Measurements from ENCODE around the gene LAPTM4A. TPM values are rescaled to one million over a fixed set of nuclear protein-coding genes. Genes with fewer than 3 reads are reported as not detected.

LAPTM4A gene
- total RNA-seq, 1 experiment from 2014 or later = 125 TPM

DNA sequence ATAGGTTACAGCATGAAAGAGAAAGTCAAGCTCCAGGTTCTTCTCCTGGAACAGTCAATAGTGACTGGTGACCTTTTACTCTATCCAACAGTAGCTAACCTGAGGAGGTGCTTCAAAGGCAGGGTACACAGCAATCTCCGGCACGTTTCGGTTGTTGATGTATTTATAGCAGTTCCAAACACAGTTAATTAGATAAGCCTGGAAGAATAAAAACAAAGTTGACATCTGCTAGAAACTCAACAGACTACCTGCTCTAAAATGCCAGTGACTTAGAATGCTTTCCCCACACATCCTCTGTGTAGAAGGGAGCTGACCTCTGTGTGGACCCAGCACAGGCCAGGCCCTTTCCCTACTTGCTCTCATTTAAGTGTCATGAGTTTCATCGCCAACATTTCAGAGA is 17.2 kb downstream of the LAPTM4A start:
- H3K36me3 ChIP-seq (ENCODE audit: low read depth) = peaks cover 81% of the 10 kb centered on the region
- CTCF ChIA-PET = no interaction called here

DNA sequence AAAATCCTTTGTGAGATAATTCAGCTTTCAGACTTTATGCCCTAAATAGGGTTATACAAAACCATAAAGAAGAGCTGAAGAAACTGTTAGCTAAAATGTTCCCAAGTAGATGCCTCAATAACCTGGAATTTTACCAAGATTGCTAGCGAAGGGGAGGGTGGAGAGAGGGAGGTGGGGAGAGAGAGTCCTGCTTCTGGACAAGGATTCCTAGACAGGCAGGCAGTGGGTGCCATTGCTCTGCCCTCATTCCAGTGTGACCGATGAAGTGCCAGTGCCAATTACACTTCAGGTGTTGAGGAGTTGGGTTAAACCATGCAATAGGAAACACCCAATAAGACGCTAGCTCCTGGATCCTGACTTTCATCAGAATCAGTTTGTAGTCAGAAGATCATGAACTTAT is 18.1 kb downstream of the LAPTM4A start:
- Histone ChIP-seq H3K27me3 (ENCODE audit: insufficient read depth, low read depth) (no peaks in the 10 kb centered on the region), H3K36me3 (ENCODE audit: low read depth) (peaks cover 81% of the 10 kb centered on the region), H3K4me1 (replicated peaks; ENCODE audit: insufficient read depth) (no peaks in the 10 kb centered on the region), H3K4me3 (no peak overlapping the region), H3K79me2 (ENCODE audit: low read depth) (peaks cover 13% of the 10 kb centered on the region), H3K9me2 (ENCODE audit: insufficient read depth) (no peaks in the 10 kb centered on the region), H4K20me1 (ENCODE audit: insufficient read depth) (0 out of 2 replicates have a peak, but pooled peaks cover 4% of the 10 kb centered on the region), H3K4me2 (no peak overlapping the region), H3K27ac (no peak overlapping the region), H3K9me3 (ENCODE audit: insufficient read depth, low read depth) (no peaks in the 10 kb centered on the region), H3F3A (ENCODE audit: insufficient read depth, low read depth) (peaks cover 2% of the 10 kb centered on the region; the same call in 1 of the 2 replicates), H2AFZ (no peak overlapping the region)
- ChIA-PET POLR2A (ENCODE audit: unreplicated experiment) (no interaction called here), CTCF (interaction anchor here (0.6 kb wide), 1 partner anchor 15 kb away, joined by 3 read pairs; no protein-coding TSS in a partner anchor)
- intact Hi-C loops (cut with micrococcal nuclease; ENCODE audit: unreplicated experiment) = loop anchor here (10.0 kb wide), 1 partner anchor 261 kb away; no protein-coding TSS in a partner anchor
- DNase-seq = no peak
- BruUV-seq (replicated peaks) = no TSS peak
- TF ChIP-seq, protein P1, sequence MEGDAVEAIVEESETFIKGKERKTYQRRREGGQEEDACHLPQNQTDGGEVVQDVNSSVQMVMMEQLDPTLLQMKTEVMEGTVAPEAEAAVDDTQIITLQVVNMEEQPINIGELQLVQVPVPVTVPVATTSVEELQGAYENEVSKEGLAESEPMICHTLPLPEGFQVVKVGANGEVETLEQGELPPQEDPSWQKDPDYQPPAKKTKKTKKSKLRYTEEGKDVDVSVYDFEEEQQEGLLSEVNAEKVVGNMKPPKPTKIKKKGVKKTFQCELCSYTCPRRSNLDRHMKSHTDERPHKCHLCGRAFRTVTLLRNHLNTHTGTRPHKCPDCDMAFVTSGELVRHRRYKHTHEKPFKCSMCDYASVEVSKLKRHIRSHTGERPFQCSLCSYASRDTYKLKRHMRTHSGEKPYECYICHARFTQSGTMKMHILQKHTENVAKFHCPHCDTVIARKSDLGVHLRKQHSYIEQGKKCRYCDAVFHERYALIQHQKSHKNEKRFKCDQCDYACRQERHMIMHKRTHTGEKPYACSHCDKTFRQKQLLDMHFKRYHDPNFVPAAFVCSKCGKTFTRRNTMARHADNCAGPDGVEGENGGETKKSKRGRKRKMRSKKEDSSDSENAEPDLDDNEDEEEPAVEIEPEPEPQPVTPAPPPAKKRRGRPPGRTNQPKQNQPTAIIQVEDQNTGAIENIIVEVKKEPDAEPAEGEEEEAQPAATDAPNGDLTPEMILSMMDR (conservative IDR thresholded peaks at IDR 0.05) = no peak
- no peak for TF ChIP-seq EZH2 (IDR thresholded peaks at IDR 0.05; ENCODE audit: low read depth)

More for the DNA sequence above, 17.2 kb downstream of the LAPTM4A start:
- Histone ChIP-seq H3K4me1 (replicated peaks; ENCODE audit: insufficient read depth) (no peaks in the 10 kb centered on the region), H3F3A (ENCODE audit: insufficient read depth, low read depth) (peaks cover 11% of the 10 kb centered on the region; the same call in 1 of the 2 replicates), H3K4me2 (no peak overlapping the region), H3K27ac (no peak overlapping the region), H3K79me2 (ENCODE audit: low read depth) (peaks cover 22% of the 10 kb centered on the region), H3K9me2 (ENCODE audit: insufficient read depth) (no peaks in the 10 kb centered on the region), H4K20me1 (ENCODE audit: insufficient read depth) (0 out of 2 replicates have a peak, but pooled peaks cover 4% of the 10 kb centered on the region), H3K4me3 (no peak overlapping the region), H3K9me3 (ENCODE audit: insufficient read depth, low read depth) (no peaks in the 10 kb centered on the region), H3K27me3 (ENCODE audit: insufficient read depth, low read depth) (no peaks in the 10 kb centered on the region), H2AFZ (no peak overlapping the region)
- no peak for DNase-seq
- TF ChIP-seq, protein P1 (conservative IDR thresholded peaks at IDR 0.05) = no peak
- TF ChIP-seq EZH2 (IDR thresholded peaks at IDR 0.05; ENCODE audit: low read depth) = no peak
- BruUV-seq (replicated peaks) = no TSS peak
- intact Hi-C loops (cut with micrococcal nuclease; ENCODE audit: unreplicated experiment) = loop anchor here (10.0 kb wide), 1 partner anchor 261 kb away; no protein-coding TSS in a partner anchor
- POLR2A ChIA-PET (ENCODE audit: unreplicated experiment) = interaction anchor here (0.6 kb wide), 2 partner anchors 37 to 45 kb away, joined by 3 to 26 read pairs; no protein-coding TSS in a partner anchor

DNA sequence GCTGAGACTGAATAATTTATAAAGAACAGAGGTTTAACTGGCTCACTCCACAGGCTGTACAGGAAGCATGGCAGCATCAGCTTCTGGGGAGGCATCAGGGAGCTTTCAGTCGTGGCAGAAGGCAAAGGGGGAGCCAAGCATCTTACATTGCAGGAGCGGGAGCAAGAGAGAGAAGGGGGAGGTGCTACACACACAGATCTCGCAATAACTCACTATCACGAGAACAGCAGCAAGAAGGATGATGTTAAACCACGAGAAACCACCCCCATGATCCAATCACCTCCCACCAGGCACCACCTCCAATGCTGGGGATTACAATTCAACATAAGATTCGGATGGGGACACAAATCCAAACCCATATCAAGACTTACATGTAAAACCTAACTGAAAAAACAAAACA is 21.2 kb downstream of the LAPTM4A start:
- Histone ChIP-seq H3K9me3 (ENCODE audit: insufficient read depth, low read depth) (no peaks in the 10 kb centered on the region), H3K9me2 (ENCODE audit: insufficient read depth) (no peaks in the 10 kb centered on the region), H3K4me1 (replicated peaks; ENCODE audit: insufficient read depth) (no peaks in the 10 kb centered on the region), H3K27ac (no peak overlapping the region), H3F3A (ENCODE audit: insufficient read depth, low read depth) (no peaks in the 10 kb centered on the region; the same call in 1 of the 2 replicates), H3K27me3 (ENCODE audit: insufficient read depth, low read depth) (no peaks in the 10 kb centered on the region), H2AFZ (no peak overlapping the region), H3K79me2 (ENCODE audit: low read depth) (no peaks in the 10 kb centered on the region), H3K4me2 (no peak overlapping the region), H4K20me1 (ENCODE audit: insufficient read depth) (no peaks in the 10 kb centered on the region), H3K4me3 (no peak overlapping the region), H3K36me3 (ENCODE audit: low read depth) (peaks cover 64% of the 10 kb centered on the region)
- DNase-seq = no peak
- no peak for TF ChIP-seq EZH2 (IDR thresholded peaks at IDR 0.05; ENCODE audit: low read depth)
- TF ChIP-seq, protein P1 (conservative IDR thresholded peaks at IDR 0.05) = no peak
- POLR2A ChIA-PET (ENCODE audit: unreplicated experiment) = no interaction called here
- no TSS peak for BruUV-seq (replicated peaks)
- intact Hi-C loops (cut with micrococcal nuclease; ENCODE audit: unreplicated experiment) = loop anchor here (10.0 kb wide), 1 partner anchor 265 kb away; no protein-coding TSS in a partner anchor
- CTCF ChIA-PET = interaction anchor here (0.6 kb wide), 1 partner anchor 17 kb away, joined by 4 read pairs; no protein-coding TSS in a partner anchor

All from PC-9 (cell line).